Fibroblast of pulmonary artery (primary cell): ENCODE results near the gene MGST3.
A peak's percentile ranks its signal among the peaks of the same experiment; 100 is the strongest.
"Not testable (repeated sequence)": the region's sequence is repeated elsewhere in the genome, so short reads cannot be mapped to it uniquely, and the experiment has no call there.

Source experiments
- DNase-seq: peaks from one replicate; pipeline ENCODE4 v3.0.0-alpha.2; 2010; ENCODE audit warnings: low read depth
- H3K4me3 ChIP-seq: replicated peaks from 2 replicates; pipeline ENCODE4 v1.5.1; 2011; ENCODE audit warnings: low read depth, mild to moderate bottlenecking, control low read depth, low read length, moderate library complexity
- CTCF ChIP-seq: IDR thresholded peaks from 2 replicates; pipeline ENCODE4 v1.5.1; 2011; ENCODE audit warnings: mild to moderate bottlenecking, control low read depth, low read length, inconsistent platforms; ENCODE audit errors: missing control alignments

The MGST3 gene

DNA sequence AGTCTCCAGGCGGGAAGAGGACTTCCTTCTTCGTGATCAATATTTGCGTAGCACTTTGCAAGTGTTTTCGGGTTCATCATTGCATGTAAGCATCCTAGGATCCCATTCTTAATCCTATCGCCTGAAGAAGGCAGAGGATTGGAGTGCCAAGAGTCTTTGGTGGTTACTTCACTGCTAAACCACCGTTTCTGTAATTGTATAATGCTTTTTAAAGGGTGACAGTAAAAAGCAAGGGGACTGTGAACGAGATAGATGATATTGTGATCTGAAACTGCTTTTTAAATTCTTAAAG, 67.7 kb downstream of the MGST3 start:
- TF ChIP-seq CTCF, result no peak
- no peak for DNase-seq
- H3K4me3 ChIP-seq, result peak overlapping the region; percentile 98

- no peak overlapping the region for H3K4me3 ChIP-seq
- TF ChIP-seq CTCF, result no peak
- no peak for DNase-seq
These were observed 68.5 kb downstream of the MGST3 start for GRCh38 chr1:165699577-165699976.

DNA sequence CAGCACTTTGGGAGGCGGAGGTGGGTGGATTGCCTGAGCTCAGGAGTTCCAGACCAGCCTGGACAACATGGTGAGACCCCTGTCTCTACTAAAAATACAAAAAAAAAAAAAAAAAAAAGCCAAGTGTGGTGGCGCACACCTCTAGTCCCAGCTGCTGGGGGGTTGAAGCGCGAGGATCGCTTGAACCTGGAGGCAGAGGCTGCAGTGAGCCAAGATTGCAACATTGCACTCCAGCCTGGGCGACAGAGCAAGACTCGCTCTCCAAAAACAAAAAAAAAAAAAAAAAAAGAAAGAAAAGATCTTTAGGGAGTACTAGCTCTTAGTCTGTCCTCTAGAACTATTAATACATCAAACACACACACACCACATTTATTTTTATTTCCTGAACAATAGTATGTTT, 70.9 kb downstream of the MGST3 start:
- H3K4me3 ChIP-seq, DNase-seq: not testable (repeated sequence)

DNA sequence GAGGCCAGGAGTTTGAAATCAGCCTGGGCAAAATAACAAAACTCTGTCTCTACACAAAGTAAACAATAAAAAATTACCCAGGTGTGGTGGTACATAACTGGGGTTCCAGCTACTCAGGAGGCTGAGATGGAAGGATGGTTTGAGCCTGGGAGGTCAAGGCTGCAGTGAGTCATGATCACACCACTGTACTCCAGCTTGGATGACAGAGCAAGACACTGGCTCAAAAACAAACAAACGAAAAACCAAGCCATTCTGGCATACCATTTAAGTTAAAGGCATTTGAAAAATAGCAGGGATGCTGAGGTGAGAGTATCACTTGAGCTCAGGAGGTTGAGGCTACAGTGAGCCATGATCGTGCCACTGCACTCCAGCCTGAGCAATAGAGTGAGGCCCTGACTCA, 72.6 kb downstream of the MGST3 start:
- no peak for DNase-seq
- no peak overlapping the region for H3K4me3 ChIP-seq
- TF ChIP-seq CTCF, result no peak
